A673 (cell line): ENCODE data around the gene UNC79.

Source experiments
- EZH2 ChIP-seq: fragments of 200-600 bp; sonication (generic); IDR thresholded peaks from 2 replicates; pipeline ENCODE4 v1.6.1; 2017; ENCODE audit warnings: borderline replicate concordance, low read depth, mild to moderate bottlenecking, mixed read lengths, antibody characterized with exemption, low read length; ENCODE audit not compliant: poor library complexity, severe bottlenecking
- TF ChIP-seq, protein P1 (sequence below): fragments of 300-800, 200-600 bp; sonication (generic); conservative IDR thresholded peaks from 2 replicates; pipeline ENCODE4 v1.5.1; 2017; ENCODE audit warnings: low read depth, mild to moderate bottlenecking, antibody characterized with exemption, low read length, moderate library complexity, mixed read lengths

DNA sequence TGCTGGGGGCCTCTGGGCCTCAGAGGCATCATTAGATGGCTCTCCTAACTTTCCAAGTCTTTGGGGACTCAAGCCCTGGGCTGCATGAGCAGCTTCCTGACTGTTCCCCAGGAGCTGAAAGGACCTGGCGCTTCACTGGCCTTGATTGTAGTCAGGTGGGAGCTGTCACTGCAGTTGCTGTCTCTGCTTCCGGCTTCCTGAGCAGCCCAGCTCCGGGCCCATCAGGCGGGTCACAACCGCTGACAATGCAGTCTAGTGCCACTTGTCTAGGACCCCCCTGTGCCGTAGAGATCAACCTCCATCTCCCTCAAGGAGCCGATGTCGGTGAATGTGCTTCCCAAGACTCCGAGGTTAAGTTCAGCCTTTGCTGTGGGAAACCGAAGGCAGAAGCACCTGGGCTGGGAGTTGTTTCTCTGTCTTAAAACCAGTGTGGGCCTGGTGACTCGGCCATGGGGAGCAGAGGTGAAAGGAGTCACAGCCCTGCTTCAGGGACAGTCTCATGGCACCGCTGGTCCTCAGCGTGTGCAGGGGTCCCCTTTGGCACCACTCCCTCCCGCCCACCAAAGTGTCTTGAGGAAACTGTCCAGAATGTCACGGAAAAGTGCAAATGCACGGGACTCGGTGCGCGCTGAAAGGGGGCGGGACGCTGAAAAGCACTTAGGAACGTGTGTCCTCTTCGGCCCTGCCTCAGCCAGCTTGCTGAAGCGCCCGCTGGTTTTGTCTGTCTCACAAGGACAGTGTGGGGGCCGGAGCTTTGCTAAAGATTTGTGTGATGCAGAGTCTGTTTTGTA is 312.7 kb downstream of the UNC79 start:
- TF ChIP-seq, protein P1, sequence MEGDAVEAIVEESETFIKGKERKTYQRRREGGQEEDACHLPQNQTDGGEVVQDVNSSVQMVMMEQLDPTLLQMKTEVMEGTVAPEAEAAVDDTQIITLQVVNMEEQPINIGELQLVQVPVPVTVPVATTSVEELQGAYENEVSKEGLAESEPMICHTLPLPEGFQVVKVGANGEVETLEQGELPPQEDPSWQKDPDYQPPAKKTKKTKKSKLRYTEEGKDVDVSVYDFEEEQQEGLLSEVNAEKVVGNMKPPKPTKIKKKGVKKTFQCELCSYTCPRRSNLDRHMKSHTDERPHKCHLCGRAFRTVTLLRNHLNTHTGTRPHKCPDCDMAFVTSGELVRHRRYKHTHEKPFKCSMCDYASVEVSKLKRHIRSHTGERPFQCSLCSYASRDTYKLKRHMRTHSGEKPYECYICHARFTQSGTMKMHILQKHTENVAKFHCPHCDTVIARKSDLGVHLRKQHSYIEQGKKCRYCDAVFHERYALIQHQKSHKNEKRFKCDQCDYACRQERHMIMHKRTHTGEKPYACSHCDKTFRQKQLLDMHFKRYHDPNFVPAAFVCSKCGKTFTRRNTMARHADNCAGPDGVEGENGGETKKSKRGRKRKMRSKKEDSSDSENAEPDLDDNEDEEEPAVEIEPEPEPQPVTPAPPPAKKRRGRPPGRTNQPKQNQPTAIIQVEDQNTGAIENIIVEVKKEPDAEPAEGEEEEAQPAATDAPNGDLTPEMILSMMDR = no peak
- no peak for TF ChIP-seq EZH2
